ENCODE measurements around the gene USP34. TPM values are rescaled to one million over a fixed set of nuclear protein-coding genes. Genes with fewer than 3 reads are reported as not detected.

Gene USP34
- total RNA-seq, 2 donors from 2014 or later = 105 to 120 TPM

GRCh38 chr2:61141151-61141550, 329.7 kb downstream of the USP34 start:
- H3K4me1 ChIP-seq (ENCODE audit: control insufficient read depth, insufficient read depth, low read length) = no peaks in the 10 kb centered on the region
- no peaks in the 10 kb centered on the region for H3K27me3 ChIP-seq (ENCODE audit: control insufficient read depth, insufficient read depth, low read length, poor library complexity, severe bottlenecking)
- Mint-ChIP-seq H3K36me3 (ENCODE audit: low read depth) (peaks cover 5% of the 10 kb centered on the region), H3K4me1 (no peaks in the 10 kb centered on the region), H3K4me3 (no peak overlapping the region), H3K27me3 (ENCODE audit: insufficient read depth) (peaks cover 3% of the 10 kb centered on the region), H3K9me3 (peaks cover 2% of the 10 kb centered on the region), H3K27ac (no peak overlapping the region)
- H3K36me3 ChIP-seq (ENCODE audit: control insufficient read depth, insufficient read depth, low read length) = peaks cover 3% of the 10 kb centered on the region
- no peak overlapping the region for H3K4me3 ChIP-seq (ENCODE audit: low read length)
- H3K27ac ChIP-seq (ENCODE audit: low read depth, low read length) = no peak overlapping the region
- no peak for TF ChIP-seq CTCF (conservative IDR thresholded peaks at IDR 0.05)
- DNase-seq = no peak
- H3K9me3 ChIP-seq (ENCODE audit: control insufficient read depth, low read length) = no peaks in the 10 kb centered on the region
- H3K9ac ChIP-seq (ENCODE audit: extremely low read depth, low read length, poor library complexity, severe bottlenecking) = no peak overlapping the region
- WGBS, 2 experiments (ENCODE audit: insufficient coverage in 1 of 2, insufficient read length in 1 of 2) = 96 to 100% methylated on average over 1 of the region's 1 CpG

- peaks cover 2% of the 10 kb centered on the region for H3K27me3 Mint-ChIP-seq (ENCODE audit: insufficient read depth)
- no peaks in the 10 kb centered on the region for H3K4me1 ChIP-seq (ENCODE audit: control insufficient read depth, insufficient read depth, low read length)
- no peaks in the 10 kb centered on the region for H3K4me1 Mint-ChIP-seq
- H3K27me3 ChIP-seq (ENCODE audit: control insufficient read depth, insufficient read depth, low read length, poor library complexity, severe bottlenecking) = no peaks in the 10 kb centered on the region
- H3K36me3 ChIP-seq (ENCODE audit: control insufficient read depth, insufficient read depth, low read length) = no peaks in the 10 kb centered on the region
- no peak for DNase-seq
- no peaks in the 10 kb centered on the region for H3K9me3 ChIP-seq (ENCODE audit: control insufficient read depth, low read length)
- H3K27ac Mint-ChIP-seq = no peak overlapping the region
- no peak for TF ChIP-seq CTCF (conservative IDR thresholded peaks at IDR 0.05)
- H3K27ac ChIP-seq (ENCODE audit: low read depth, low read length) = no peak overlapping the region
- no peaks in the 10 kb centered on the region for H3K36me3 Mint-ChIP-seq (ENCODE audit: low read depth)
- H3K4me3 Mint-ChIP-seq = no peak overlapping the region
- H3K9me3 Mint-ChIP-seq = no peaks in the 10 kb centered on the region
- WGBS, 2 experiments (ENCODE audit: insufficient coverage in 1 of 2, insufficient read length in 1 of 2) = 92 to 94% methylated on average over 4 of the region's 4 CpGs
- no peak overlapping the region for H3K9ac ChIP-seq (ENCODE audit: extremely low read depth, low read length, poor library complexity, severe bottlenecking)
- no peak overlapping the region for H3K4me3 ChIP-seq (ENCODE audit: low read length)
These were observed 332.0 kb downstream of the USP34 start for GRCh38 chr2:61138859-61139258.

Other genes with a start within 250 kb of the USP34 start
- 100 to 1,000 TPM; 264 to 315 TPM for gene XPO1, start 67.3 kb upstream of the USP34 start, total RNA-seq

Measured in endodermal cell (in vitro differentiated cells).